IPS-18a (cell line): ENCODE data around the gene RPS19BP1.

Source experiments
- H3K27ac ChIP-seq: one replicate; pipeline ENCODE4 v1.5.1; 2013; ENCODE audit warnings: low read length
- H3K27me3 ChIP-seq: one replicate; pipeline ENCODE4 v1.6.1; 2013; ENCODE audit warnings: mild to moderate bottlenecking, low read length; ENCODE audit not compliant: control insufficient read depth, insufficient read depth
- H3K36me3 ChIP-seq: one replicate; pipeline ENCODE4 v1.6.1; 2013; ENCODE audit warnings: low read depth, low read length; ENCODE audit not compliant: control insufficient read depth
- H3K4me1 ChIP-seq: one replicate; pipeline ENCODE4 v1.6.1; 2013; ENCODE audit warnings: low read depth, low read length; ENCODE audit not compliant: control insufficient read depth
- H3K4me3 ChIP-seq: one replicate; pipeline ENCODE4 v1.5.1; 2013; ENCODE audit warnings: low read length
- H3K9ac ChIP-seq: one replicate; pipeline ENCODE4 v1.6.1; 2013; ENCODE audit warnings: mild to moderate bottlenecking, low read length, moderate library complexity
- H3K9me3 ChIP-seq: one replicate; pipeline ENCODE4 v1.6.1; 2013; ENCODE audit warnings: low read depth, low read length; ENCODE audit not compliant: control insufficient read depth

Gene RPS19BP1

DNA sequence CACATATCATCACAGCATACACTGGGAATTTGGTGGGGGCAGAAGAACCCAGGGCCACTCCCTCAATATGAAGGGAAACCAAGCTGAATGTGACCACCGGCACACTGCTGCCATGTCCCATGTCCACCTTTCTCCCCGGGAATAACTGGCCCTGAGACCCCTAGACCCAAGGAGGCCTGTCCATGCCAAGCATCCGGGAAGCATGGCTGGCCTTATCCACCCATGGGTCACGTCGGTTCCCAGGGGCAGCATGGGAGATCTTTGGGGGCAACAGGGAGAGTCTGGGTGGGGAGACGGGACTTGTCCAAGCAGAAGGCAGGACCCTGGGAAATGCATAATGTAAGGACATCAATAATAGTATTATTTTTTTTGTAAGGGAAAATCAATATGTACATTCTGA is 40.9 kb downstream of the RPS19BP1 start:
- Histone ChIP-seq H3K9me3 (no peaks in the 10 kb centered on the region), H3K4me1 (peaks cover 5% of the 10 kb centered on the region), H3K27ac (no peak overlapping the region), H3K36me3 (no peaks in the 10 kb centered on the region), H3K27me3 (peaks cover 13% of the 10 kb centered on the region), H3K9ac (no peak overlapping the region), H3K4me3 (no peak overlapping the region)

DNA sequence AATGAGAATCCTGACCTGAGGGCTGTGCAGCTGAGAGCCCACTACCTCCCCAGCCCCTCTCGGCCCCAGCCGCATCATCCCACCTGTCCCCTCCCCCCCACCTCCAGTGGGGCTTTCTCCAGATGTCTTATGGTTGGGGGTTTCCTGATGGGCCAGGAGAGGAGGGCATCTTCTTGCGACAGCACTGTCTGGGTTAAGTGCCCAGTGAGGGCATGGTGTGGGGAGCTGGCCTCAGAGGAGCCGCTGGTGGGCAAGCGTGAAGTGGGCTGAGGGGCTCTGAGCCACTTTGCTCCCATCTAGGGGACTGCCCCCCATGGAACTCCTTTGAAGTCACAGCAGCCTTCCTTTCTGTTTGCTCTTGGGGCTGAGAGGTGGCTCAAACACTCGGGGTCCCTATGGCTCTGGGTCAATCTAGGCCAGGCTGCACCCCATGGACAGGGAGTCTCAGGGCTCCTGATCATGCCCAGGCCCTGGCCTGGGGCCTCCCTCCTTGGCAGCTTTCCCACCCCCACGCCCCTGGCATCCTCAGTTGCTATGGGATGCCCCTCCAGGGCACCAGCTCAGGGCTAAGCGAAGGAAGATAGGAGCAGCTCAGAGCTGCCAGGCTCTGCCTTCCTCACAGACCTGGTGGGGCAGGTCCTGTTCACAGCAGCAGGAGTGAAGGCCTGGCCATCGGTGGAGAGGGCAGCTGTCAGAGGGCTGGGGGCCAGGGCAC is 41.4 kb downstream of the RPS19BP1 start:
- Histone ChIP-seq H3K27me3 (peaks cover 13% of the 10 kb centered on the region), H3K9ac (no peak overlapping the region), H3K4me3 (no peak overlapping the region), H3K36me3 (no peaks in the 10 kb centered on the region), H3K27ac (no peak overlapping the region), H3K4me1 (peaks cover 5% of the 10 kb centered on the region), H3K9me3 (no peaks in the 10 kb centered on the region)

- Histone ChIP-seq H3K4me1 (peaks cover 5% of the 10 kb centered on the region), H3K4me3 (no peak overlapping the region), H3K27ac (no peak overlapping the region), H3K9me3 (no peaks in the 10 kb centered on the region), H3K27me3 (peaks cover 13% of the 10 kb centered on the region), H3K36me3 (no peaks in the 10 kb centered on the region), H3K9ac (no peak overlapping the region)
Measured at GRCh38 chr22:39490135-39490798, 42.3 kb downstream of the RPS19BP1 start.

DNA sequence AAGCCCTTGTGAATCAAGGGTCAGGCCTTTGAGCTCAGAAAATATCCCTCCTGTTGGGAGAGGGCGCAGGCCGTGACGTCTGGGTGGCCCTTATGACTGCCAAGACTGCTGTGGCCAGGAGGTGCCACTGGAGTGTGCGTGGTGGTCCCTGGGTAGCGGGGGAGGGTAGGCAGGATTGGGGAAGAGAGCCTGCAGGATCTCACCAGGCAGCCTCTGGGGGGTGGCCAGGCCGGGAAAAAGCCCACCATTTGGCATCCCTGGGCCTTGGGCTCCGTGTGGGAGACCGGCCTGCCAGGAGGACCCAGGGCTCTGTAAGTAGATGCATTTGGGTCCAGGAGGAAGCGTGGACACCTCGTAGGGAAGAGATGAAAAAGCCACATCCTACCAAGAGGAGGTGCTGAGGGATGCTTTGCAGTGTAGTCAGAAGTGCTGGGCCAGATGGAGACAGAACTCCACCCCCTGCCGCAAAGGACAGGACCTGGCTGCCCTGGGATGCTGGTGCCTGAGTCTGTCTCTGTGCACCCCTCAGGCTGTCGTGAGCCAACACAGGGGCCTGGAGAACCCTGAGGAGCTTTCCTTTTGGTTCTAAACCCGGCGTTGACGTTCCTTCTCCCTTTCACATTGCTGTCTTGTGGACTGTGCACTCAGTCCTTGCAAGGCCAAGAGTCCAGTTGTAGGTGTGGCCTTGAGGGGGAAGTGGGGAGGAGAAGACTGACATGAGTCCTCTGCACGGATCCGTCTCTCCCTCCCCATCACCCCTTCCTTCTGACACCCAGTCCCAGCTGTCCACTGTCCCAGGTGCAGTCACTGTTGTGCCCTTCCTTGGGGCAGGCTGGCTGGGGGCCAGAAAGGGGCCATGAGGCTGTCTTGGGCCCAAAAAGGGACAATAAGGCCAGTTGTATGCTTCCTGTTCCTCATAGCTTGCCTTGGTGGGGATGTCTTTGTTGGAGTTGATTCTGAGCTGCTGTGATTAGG is 43.2 kb downstream of the RPS19BP1 start:
- peaks cover 7% of the 10 kb centered on the region for H3K27me3 ChIP-seq
- H3K9ac ChIP-seq = no peak overlapping the region
- no peaks in the 10 kb centered on the region for H3K36me3 ChIP-seq
- H3K27ac ChIP-seq = no peak overlapping the region
- no peak overlapping the region for H3K4me3 ChIP-seq
- peaks cover 5% of the 10 kb centered on the region for H3K4me1 ChIP-seq
- H3K9me3 ChIP-seq = no peaks in the 10 kb centered on the region

DNA sequence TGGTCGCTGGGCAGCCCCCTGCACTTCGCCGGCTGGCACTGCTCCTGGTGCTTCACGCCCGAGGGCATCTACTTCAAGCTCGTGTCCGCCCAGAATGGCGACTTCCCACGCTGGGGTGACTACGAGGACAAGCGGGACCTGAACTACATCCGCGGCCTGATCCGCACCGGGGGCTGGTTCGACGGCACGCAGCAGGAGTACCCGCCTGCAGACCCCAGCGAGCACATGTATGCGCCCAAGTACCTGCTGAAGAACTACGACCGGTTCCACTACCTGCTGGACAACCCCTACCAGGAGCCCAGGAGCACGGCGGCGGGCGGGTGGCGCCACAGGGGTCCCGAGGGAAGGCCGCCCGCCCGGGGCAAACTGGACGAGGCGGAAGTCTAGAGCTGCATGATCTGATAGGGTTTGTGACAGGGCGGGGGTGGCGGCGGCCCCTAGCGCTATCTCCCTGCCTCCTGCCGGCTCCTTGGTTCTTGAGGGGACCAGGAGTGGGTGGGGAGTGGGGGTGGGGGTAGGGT is 43.9 kb downstream of the RPS19BP1 start:
- Histone ChIP-seq H3K4me1 (peaks cover 5% of the 10 kb centered on the region), H3K9ac (no peak overlapping the region), H3K27ac (no peak overlapping the region), H3K36me3 (no peaks in the 10 kb centered on the region), H3K9me3 (no peaks in the 10 kb centered on the region), H3K4me3 (no peak overlapping the region), H3K27me3 (no peaks in the 10 kb centered on the region)

DNA sequence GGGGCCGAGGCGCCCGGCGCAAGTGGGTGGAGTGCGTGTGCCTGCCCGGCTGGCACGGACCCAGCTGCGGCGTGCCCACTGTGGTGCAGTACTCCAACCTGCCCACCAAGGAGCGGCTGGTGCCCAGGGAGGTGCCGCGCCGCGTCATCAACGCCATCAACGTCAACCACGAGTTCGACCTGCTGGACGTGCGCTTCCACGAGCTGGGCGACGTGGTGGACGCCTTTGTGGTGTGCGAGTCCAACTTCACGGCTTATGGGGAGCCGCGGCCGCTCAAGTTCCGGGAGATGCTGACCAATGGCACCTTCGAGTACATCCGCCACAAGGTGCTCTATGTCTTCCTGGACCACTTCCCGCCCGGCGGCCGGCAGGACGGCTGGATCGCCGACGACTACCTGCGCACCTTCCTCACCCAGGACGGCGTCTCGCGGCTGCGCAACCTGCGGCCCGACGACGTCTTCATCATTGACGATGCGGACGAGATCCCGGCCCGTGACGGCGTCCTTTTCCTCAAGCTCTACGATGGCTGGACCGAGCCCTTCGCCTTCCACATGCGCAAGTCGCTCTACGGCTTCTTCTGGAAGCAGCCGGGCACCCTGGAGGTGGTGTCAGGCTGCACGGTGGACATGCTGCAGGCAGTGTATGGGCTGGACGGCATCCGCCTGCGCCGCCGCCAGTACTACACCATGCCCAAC is 44.6 kb downstream of the RPS19BP1 start:
- Histone ChIP-seq H3K27me3 (no peaks in the 10 kb centered on the region), H3K9ac (no peak overlapping the region), H3K4me3 (no peak overlapping the region), H3K4me1 (peaks cover 5% of the 10 kb centered on the region), H3K27ac (no peak overlapping the region), H3K9me3 (no peaks in the 10 kb centered on the region), H3K36me3 (no peaks in the 10 kb centered on the region)

DNA sequence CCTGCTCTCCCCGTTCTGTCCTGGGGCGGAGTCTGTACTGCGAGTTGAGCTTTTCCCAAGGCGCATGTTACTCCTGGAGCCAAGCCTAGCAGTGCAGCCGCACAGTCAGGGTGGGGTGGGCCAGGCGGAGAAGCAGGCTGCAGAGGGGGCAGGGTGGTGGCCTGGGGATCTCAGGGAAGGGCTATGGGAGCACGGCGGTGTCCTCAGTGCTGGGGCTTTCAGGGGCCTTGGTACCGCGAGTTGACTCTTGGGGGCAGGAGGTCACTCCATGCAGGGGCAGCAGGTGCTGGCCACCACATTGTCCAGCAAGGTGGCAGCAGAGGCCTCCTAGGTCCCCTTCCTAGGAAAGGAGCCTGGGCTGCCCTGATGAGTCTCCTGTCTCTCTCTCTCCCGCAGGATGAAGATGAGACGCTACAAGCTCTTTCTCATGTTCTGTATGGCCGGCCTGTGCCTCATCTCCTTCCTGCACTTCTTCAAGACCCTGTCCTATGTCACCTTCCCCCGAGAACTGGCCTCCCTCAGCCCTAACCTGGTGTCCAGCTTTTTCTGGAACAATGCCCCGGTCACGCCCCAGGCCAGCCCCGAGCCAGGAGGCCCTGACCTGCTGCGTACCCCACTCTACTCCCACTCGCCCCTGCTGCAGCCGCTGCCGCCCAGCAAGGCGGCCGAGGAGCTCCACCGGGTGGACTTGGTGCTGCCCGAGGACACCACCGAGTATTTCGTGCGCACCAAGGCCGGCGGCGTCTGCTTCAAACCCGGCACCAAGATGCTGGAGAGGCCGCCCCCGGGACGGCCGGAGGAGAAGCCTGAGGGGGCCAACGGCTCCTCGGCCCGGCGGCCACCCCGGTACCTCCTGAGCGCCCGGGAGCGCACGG is 45.4 kb downstream of the RPS19BP1 start:
- Histone ChIP-seq H3K27ac (no peak overlapping the region), H3K36me3 (no peaks in the 10 kb centered on the region), H3K27me3 (no peaks in the 10 kb centered on the region), H3K4me3 (no peak overlapping the region), H3K4me1 (peaks cover 5% of the 10 kb centered on the region), H3K9me3 (no peaks in the 10 kb centered on the region), H3K9ac (no peak overlapping the region)

GRCh38 chr22:39482768-39483167 is 49.8 kb downstream of the RPS19BP1 start:
- no peak overlapping the region for H3K27ac ChIP-seq
- no peaks in the 10 kb centered on the region for H3K36me3 ChIP-seq
- H3K4me1 ChIP-seq = no peaks in the 10 kb centered on the region
- H3K9ac ChIP-seq = no peak overlapping the region
- H3K27me3 ChIP-seq = no peaks in the 10 kb centered on the region
- no peak overlapping the region for H3K4me3 ChIP-seq
- H3K9me3 ChIP-seq = no peaks in the 10 kb centered on the region

DNA sequence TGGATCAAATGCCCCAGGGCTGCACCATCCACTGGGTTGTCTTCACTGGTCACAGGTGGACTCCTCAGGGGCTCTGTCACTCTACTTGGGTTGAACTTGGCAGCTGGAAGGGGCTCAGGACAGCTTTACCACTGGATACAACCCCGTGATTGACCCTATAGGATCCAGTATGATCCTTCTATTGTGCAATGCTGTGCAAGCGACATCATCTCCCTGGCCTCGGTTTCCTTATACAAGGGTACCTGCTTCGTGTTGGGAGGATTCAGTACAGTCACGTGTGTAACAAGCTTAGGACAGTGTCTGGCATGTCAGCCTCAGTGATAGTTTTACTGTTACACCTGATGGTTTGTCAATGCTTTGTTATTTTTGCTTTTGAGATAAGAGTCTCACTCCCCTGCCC is 51.0 kb downstream of the RPS19BP1 start:
- H3K9ac ChIP-seq = no peak overlapping the region
- no peaks in the 10 kb centered on the region for H3K36me3 ChIP-seq
- H3K27ac ChIP-seq = no peak overlapping the region
- H3K4me1 ChIP-seq = no peaks in the 10 kb centered on the region
- no peaks in the 10 kb centered on the region for H3K27me3 ChIP-seq
- no peak overlapping the region for H3K4me3 ChIP-seq
- no peaks in the 10 kb centered on the region for H3K9me3 ChIP-seq

- no peaks in the 10 kb centered on the region for H3K9me3 ChIP-seq
- no peaks in the 10 kb centered on the region for H3K27me3 ChIP-seq
- no peak overlapping the region for H3K9ac ChIP-seq
- no peaks in the 10 kb centered on the region for H3K36me3 ChIP-seq
- H3K27ac ChIP-seq = no peak overlapping the region
- H3K4me3 ChIP-seq = no peak overlapping the region
- no peaks in the 10 kb centered on the region for H3K4me1 ChIP-seq
Measured at GRCh38 chr22:39481054-39481453, 51.5 kb downstream of the RPS19BP1 start.
